ENCODE data around the gene CDK9.

Gene CDK9

GRCh38 chr9:127767410-127767809 lies 18.4 kb upstream of the CDK9 start:
- H3K4me3 ChIP-seq (ENCODE audit: low read length): no peak overlapping the region
- H3K4me1 ChIP-seq (ENCODE audit: control insufficient read depth, insufficient read depth, low read length): peaks cover 12% of the 10 kb centered on the region

DNA sequence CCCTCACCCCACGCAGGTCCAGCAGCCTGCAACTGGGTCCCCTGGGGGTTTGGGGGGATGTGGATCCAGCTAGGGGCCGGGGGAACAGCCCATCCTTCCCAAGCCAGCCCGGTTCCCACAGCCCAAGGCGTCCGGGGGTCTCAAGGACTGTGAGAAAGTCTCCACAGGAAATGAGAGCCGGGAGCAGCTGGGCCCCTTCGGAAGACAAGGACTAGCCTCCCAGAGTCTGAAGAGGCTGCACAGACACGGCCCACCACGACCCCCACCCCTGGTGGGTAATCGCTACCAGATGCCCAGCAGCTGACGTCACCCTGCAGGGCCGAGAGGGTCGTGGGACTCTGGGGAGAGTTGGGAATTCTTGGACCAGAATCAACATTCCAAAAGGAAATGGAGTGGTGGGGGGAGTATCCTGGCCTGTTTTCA lies 17.9 kb upstream of the CDK9 start:
- H3K4me3 ChIP-seq (ENCODE audit: low read length): no peak overlapping the region
- H3K36me3 ChIP-seq (ENCODE audit: control insufficient read depth, insufficient read depth, low read length): no peaks in the 10 kb centered on the region
- no peaks in the 10 kb centered on the region for H3K9me3 ChIP-seq (ENCODE audit: control insufficient read depth, low read length)
- peak overlapping the region; percentile 22 for H3K9ac ChIP-seq (ENCODE audit: low read length)
- H3K4me1 ChIP-seq (ENCODE audit: control insufficient read depth, insufficient read depth, low read length): peaks cover 12% of the 10 kb centered on the region
- H3K27me3 ChIP-seq (ENCODE audit: control insufficient read depth, insufficient read depth, low read length): no peaks in the 10 kb centered on the region

More at GRCh38 chr9:127767410-127767809, 18.4 kb upstream of the CDK9 start:
- Histone ChIP-seq H3K27me3 (ENCODE audit: control insufficient read depth, insufficient read depth, low read length) (peaks cover under 1% of the 10 kb centered on the region), H3K36me3 (ENCODE audit: control insufficient read depth, insufficient read depth, low read length) (no peaks in the 10 kb centered on the region), H3K9me3 (ENCODE audit: control insufficient read depth, low read length) (no peaks in the 10 kb centered on the region), H3K9ac (ENCODE audit: low read length) (no peak overlapping the region)

DNA sequence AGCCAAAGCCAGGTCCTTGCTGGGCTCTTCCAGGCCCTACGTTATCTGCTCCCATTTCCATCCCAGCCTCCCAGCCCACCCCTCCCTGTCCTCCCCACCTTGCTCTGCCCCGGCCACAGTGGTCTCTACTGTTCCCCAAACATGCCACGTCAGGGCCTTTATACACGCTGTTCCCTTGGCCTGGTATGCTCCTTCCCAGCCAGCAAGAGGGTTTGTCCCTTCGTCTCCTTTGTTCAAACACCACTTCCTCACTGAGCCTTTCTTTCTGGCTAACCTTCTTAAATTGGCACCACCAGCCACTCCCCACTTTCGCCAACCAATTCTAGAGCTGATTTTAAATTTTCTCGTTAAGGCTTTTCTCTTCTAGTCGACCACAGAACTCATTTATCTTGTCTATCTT lies 17.1 kb upstream of the CDK9 start:
- Histone ChIP-seq H3K4me1 (ENCODE audit: control insufficient read depth, insufficient read depth, low read length) (peaks cover 12% of the 10 kb centered on the region), H3K36me3 (ENCODE audit: control insufficient read depth, insufficient read depth, low read length) (no peaks in the 10 kb centered on the region), H3K27me3 (ENCODE audit: control insufficient read depth, insufficient read depth, low read length) (no peaks in the 10 kb centered on the region), H3K9me3 (ENCODE audit: control insufficient read depth, low read length) (no peaks in the 10 kb centered on the region), H3K9ac (ENCODE audit: low read length) (no peak overlapping the region), H3K4me3 (ENCODE audit: low read length) (no peak overlapping the region)

GRCh38 chr9:127769101-127769500 lies 16.7 kb upstream of the CDK9 start:
- Histone ChIP-seq H3K9ac (ENCODE audit: low read length) (no peak overlapping the region), H3K36me3 (ENCODE audit: control insufficient read depth, insufficient read depth, low read length) (no peaks in the 10 kb centered on the region), H3K27me3 (ENCODE audit: control insufficient read depth, insufficient read depth, low read length) (no peaks in the 10 kb centered on the region), H3K4me3 (ENCODE audit: low read length) (no peak overlapping the region), H3K9me3 (ENCODE audit: control insufficient read depth, low read length) (no peaks in the 10 kb centered on the region), H3K4me1 (ENCODE audit: control insufficient read depth, insufficient read depth, low read length) (peaks cover 12% of the 10 kb centered on the region)

DNA sequence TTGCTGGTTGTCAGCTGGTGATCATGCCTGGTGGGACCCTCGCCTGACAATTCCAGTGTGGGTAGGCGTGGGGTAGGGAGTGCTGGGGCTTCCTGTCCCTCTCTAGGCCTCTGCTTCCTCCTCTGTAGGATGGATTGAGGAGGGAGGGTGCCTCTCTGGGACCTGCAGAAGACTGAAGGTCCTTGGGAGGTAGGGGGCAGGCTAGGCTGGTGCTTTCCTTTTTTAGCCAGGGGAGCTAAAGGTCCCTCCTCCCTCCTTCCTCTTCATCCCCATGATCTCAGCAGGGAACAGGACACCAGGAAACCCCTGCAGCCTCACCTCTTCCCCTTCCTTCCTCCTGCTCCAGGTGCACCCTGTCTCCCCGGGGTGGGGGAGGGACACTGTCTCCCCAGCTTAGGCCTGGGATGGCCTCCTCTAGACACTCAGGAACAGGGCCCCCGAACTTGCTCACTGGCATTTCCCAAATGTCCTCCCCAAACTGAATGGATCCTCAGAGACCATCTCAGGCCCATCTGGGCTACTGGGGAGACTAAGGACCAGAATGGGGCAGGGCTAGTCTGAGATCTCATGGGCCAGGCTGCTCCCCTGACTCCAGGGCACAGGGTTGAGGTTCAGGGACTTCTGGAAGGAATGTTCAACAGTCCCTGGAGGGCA lies 15.8 kb upstream of the CDK9 start:
- no peaks in the 10 kb centered on the region for H3K9me3 ChIP-seq (ENCODE audit: control insufficient read depth, low read length)
- H3K36me3 ChIP-seq (ENCODE audit: control insufficient read depth, insufficient read depth, low read length): no peaks in the 10 kb centered on the region
- peaks cover 12% of the 10 kb centered on the region for H3K4me1 ChIP-seq (ENCODE audit: control insufficient read depth, insufficient read depth, low read length)
- peak overlapping the region; percentile 14 for H3K4me3 ChIP-seq (ENCODE audit: low read length)
- peak overlapping the region; percentile 50 for H3K9ac ChIP-seq (ENCODE audit: low read length)
- no peaks in the 10 kb centered on the region for H3K27me3 ChIP-seq (ENCODE audit: control insufficient read depth, insufficient read depth, low read length)

GRCh38 chr9:127770583-127770904 lies 15.3 kb upstream of the CDK9 start:
- Histone ChIP-seq H3K27me3 (ENCODE audit: control insufficient read depth, insufficient read depth, low read length) (no peaks in the 10 kb centered on the region), H3K4me3 (ENCODE audit: low read length) (peak overlapping the region; percentile 14), H3K9me3 (ENCODE audit: control insufficient read depth, low read length) (no peaks in the 10 kb centered on the region), H3K9ac (ENCODE audit: low read length) (peak overlapping the region; percentile 50), H3K4me1 (ENCODE audit: control insufficient read depth, insufficient read depth, low read length) (peaks cover 12% of the 10 kb centered on the region), H3K36me3 (ENCODE audit: control insufficient read depth, insufficient read depth, low read length) (no peaks in the 10 kb centered on the region)

DNA sequence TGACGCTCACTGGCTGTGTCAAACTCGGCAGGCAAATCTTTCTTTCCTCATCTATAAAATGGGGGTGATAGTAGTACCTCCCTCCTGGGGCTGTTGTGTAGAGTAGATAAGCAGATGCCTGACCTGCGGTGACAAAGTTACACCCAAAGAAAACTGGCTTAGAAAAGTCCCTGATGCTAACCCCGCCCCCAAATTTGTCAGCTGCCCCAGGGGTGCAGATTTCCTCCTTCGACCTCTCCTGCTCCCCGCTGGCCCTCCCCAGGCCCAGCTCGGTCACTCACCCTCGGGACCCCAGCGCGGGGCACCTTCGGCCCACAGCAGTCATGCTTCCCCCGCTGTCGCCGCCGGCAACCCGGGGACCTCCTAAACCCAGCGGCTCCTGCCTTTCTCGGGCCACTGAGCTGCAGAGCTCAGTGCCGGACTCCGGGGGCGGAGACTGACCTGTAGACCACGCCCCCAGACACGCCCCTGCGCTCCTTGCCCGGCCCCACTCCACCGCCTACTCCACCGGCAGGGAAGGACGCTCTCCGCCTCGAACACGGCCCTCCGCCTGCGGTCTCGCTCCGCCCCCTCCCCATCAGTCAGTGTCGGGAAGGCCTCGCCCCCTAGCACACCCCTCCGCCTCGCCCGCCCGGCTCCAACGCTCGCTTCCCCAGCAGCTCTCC lies 14.8 kb upstream of the CDK9 start:
- no peaks in the 10 kb centered on the region for H3K27me3 ChIP-seq (ENCODE audit: control insufficient read depth, insufficient read depth, low read length)
- peak overlapping the region; percentile 50 for H3K9ac ChIP-seq (ENCODE audit: low read length)
- no peaks in the 10 kb centered on the region for H3K9me3 ChIP-seq (ENCODE audit: control insufficient read depth, low read length)
- H3K36me3 ChIP-seq (ENCODE audit: control insufficient read depth, insufficient read depth, low read length): no peaks in the 10 kb centered on the region
- H3K4me1 ChIP-seq (ENCODE audit: control insufficient read depth, insufficient read depth, low read length): peaks cover 12% of the 10 kb centered on the region
- peak overlapping the region; percentile 14 for H3K4me3 ChIP-seq (ENCODE audit: low read length)

GRCh38 chr9:127771570-127772189 lies 14.2 kb upstream of the CDK9 start:
- no peaks in the 10 kb centered on the region for H3K9me3 ChIP-seq (ENCODE audit: control insufficient read depth, low read length)
- no peak overlapping the region for H3K4me3 ChIP-seq (ENCODE audit: low read length)
- peaks cover 12% of the 10 kb centered on the region for H3K4me1 ChIP-seq (ENCODE audit: control insufficient read depth, insufficient read depth, low read length)
- no peaks in the 10 kb centered on the region for H3K36me3 ChIP-seq (ENCODE audit: control insufficient read depth, insufficient read depth, low read length)
- no peak overlapping the region for H3K9ac ChIP-seq (ENCODE audit: low read length)
- H3K27me3 ChIP-seq (ENCODE audit: control insufficient read depth, insufficient read depth, low read length): no peaks in the 10 kb centered on the region

DNA sequence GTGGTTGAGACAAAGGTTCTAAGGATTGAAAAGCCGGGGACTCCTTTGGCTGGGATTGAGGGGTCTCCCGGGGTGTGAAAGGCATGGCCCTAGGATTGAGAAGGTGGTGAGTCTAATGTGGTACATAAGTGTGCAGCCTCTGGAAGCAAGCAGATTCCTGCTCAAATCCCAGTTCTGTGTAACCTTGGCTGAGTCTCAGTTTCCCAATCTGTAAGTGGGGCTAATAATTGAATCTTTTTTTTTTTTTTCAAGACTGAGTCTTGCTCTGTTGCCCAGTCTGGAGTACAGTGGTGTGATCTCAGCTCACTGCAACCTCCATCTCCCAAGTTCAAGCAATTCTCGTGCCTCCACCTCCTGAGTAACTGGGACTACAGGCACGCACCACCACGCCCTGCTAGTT lies 13.2 kb upstream of the CDK9 start:
- Histone ChIP-seq H3K4me3 (ENCODE audit: low read length) (no peak overlapping the region), H3K4me1 (ENCODE audit: control insufficient read depth, insufficient read depth, low read length) (peaks cover 12% of the 10 kb centered on the region), H3K27me3 (ENCODE audit: control insufficient read depth, insufficient read depth, low read length) (no peaks in the 10 kb centered on the region), H3K9ac (ENCODE audit: low read length) (no peak overlapping the region), H3K36me3 (ENCODE audit: control insufficient read depth, insufficient read depth, low read length) (no peaks in the 10 kb centered on the region), H3K9me3 (ENCODE audit: control insufficient read depth, low read length) (no peaks in the 10 kb centered on the region)

DNA sequence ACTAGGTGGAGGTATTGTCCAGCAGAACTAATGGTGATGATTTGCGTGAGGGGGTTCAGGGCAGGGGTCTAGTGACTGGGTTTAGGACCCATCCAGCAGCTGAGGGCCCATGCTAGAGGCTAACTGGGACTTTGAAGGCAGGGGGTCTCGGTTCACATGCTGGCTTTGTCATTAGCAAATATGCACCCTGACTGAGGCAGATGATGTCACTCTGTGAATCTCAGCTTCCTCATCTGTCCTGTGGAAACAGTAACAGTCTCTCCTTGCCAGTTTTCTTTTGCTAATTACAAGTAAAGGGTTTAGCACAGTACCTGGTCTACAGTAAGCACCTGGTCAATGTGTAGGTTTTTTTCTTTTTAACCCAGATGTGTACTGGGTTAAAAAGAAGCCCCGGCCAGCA lies 12.6 kb upstream of the CDK9 start:
- Histone ChIP-seq H3K4me3 (ENCODE audit: low read length) (no peak overlapping the region), H3K36me3 (ENCODE audit: control insufficient read depth, insufficient read depth, low read length) (no peaks in the 10 kb centered on the region), H3K9me3 (ENCODE audit: control insufficient read depth, low read length) (no peaks in the 10 kb centered on the region), H3K27me3 (ENCODE audit: control insufficient read depth, insufficient read depth, low read length) (no peaks in the 10 kb centered on the region), H3K4me1 (ENCODE audit: control insufficient read depth, insufficient read depth, low read length) (peaks cover 12% of the 10 kb centered on the region), H3K9ac (ENCODE audit: low read length) (no peak overlapping the region)

DNA sequence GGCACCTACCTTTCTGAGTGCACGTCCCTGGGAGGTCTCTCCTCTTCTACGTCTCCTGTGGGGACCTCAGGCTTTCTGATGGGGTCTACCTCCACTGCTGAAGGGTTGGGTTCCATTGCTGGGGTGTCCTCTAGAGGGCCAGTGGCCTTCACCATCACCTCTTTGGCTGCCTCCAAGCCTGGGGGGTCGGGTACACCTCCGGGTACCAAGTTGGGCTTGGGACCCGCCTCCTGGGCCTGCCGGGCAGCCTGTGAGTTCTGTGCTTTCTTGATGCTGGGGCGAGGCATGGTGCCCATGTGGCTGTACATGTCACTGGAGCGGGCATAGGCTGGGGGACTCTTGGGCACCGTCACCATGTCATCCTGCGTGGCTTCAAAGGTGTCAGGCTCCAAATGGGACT lies 11.9 kb upstream of the CDK9 start:
- Histone ChIP-seq H3K9me3 (ENCODE audit: control insufficient read depth, low read length) (no peaks in the 10 kb centered on the region), H3K9ac (ENCODE audit: low read length) (no peak overlapping the region), H3K4me3 (ENCODE audit: low read length) (no peak overlapping the region), H3K27me3 (ENCODE audit: control insufficient read depth, insufficient read depth, low read length) (no peaks in the 10 kb centered on the region), H3K36me3 (ENCODE audit: control insufficient read depth, insufficient read depth, low read length) (no peaks in the 10 kb centered on the region), H3K4me1 (ENCODE audit: control insufficient read depth, insufficient read depth, low read length) (peaks cover 16% of the 10 kb centered on the region)

GRCh38 chr9:127776195-127776923 lies 9.5 kb upstream of the CDK9 start:
- Histone ChIP-seq H3K9ac (ENCODE audit: low read length) (no peak overlapping the region), H3K4me1 (ENCODE audit: control insufficient read depth, insufficient read depth, low read length) (peaks cover 4% of the 10 kb centered on the region), H3K36me3 (ENCODE audit: control insufficient read depth, insufficient read depth, low read length) (no peaks in the 10 kb centered on the region), H3K9me3 (ENCODE audit: control insufficient read depth, low read length) (no peaks in the 10 kb centered on the region), H3K27me3 (ENCODE audit: control insufficient read depth, insufficient read depth, low read length) (no peaks in the 10 kb centered on the region), H3K4me3 (ENCODE audit: low read length) (no peak overlapping the region)

Data from mucosa of stomach (tissue), 1 donor.